Measurements from ENCODE around the gene IL1RAPL1.

- TF ChIP-seq CTCF (IDR thresholded peaks at IDR 0.05) (no peak), ZFX (IDR thresholded peaks at IDR 0.05; ENCODE audit: borderline replicate concordance) (no peak)
These were observed 873.8 kb downstream of the IL1RAPL1 start for GRCh38 chrX:29461039-29461438.
